Bone marrow (tissue), 2 donors: ENCODE measurements around the gene POSTN.

Experiments used
- DNase-seq, 2 donors: peaks; one replicate each; lab custom pipeline; 2025; lab: John Stamatoyannopoulos, UW

The POSTN gene

GRCh38 chr13:37598597-37598996 is at the start of gene POSTN:
Gene POSTN, minus strand, starts transcription at chr13:37598768. Its CDS starts 42 bp downstream, at chr13:37598726.
- DNase-seq, result no peak

- no peak for DNase-seq
Measured at GRCh38 chr13:37647031-37647650, 48.6 kb upstream of the POSTN start.

- DNase-seq, result no peak
Measured at GRCh38 chr13:37646531-37646930, 48.0 kb upstream of the POSTN start.

- no peak for DNase-seq
Measured at GRCh38 chr13:37645181-37645740, 46.7 kb upstream of the POSTN start.

- DNase-seq, result no peak
Measured at GRCh38 chr13:37641391-37641790, 42.8 kb upstream of the POSTN start.

GRCh38 chr13:37640499-37640898 is 41.9 kb upstream of the POSTN start:
- no peak for DNase-seq

- DNase-seq, result no peak
Measured at GRCh38 chr13:37636701-37637100, 38.1 kb upstream of the POSTN start.

GRCh38 chr13:37632294-37632693 is 33.7 kb upstream of the POSTN start:
- DNase-seq, result no peak

- no peak for DNase-seq
Measured at GRCh38 chr13:37627428-37627827, 28.9 kb upstream of the POSTN start.

GRCh38 chr13:37621811-37622361 is 23.3 kb upstream of the POSTN start:
- DNase-seq, result no peak

GRCh38 chr13:37618554-37618953 is 20.0 kb upstream of the POSTN start:
- DNase-seq, result no peak

- DNase-seq, result no peak
Measured at GRCh38 chr13:37617173-37617572, 18.6 kb upstream of the POSTN start.

GRCh38 chr13:37616131-37616530 is 17.6 kb upstream of the POSTN start:
- no peak for DNase-seq

- no peak for DNase-seq
Measured at GRCh38 chr13:37615276-37615675, 16.7 kb upstream of the POSTN start.

- DNase-seq, result no peak
Measured at GRCh38 chr13:37613638-37614037, 15.1 kb upstream of the POSTN start.

- no peak for DNase-seq
Measured at GRCh38 chr13:37613236-37613635, 14.7 kb upstream of the POSTN start.

GRCh38 chr13:37608750-37609339 is 10.3 kb upstream of the POSTN start:
- no peak for DNase-seq

- DNase-seq, result no peak
Measured at GRCh38 chr13:37602733-37603381, 4.3 kb upstream of the POSTN start.

GRCh38 chr13:37601648-37602440 is 3.3 kb upstream of the POSTN start:
- DNase-seq, result no peak

- no peak for DNase-seq
Measured at GRCh38 chr13:37599519-37599918, 951 bp upstream of the POSTN start.

GRCh38 chr13:37597477-37598025 is 1.0 kb downstream of the POSTN start:
- no peak for DNase-seq

GRCh38 chr13:37596805-37597204 is 1.8 kb downstream of the POSTN start:
- DNase-seq, result no peak
